ENCODE data around the gene ASXL1. TPM values are rescaled to one million over a fixed set of nuclear protein-coding genes. Genes with fewer than 3 reads are reported as not detected.

Gene ASXL1
- total and polyA plus RNA-seq, 10 of the 15 experiments (the other 5 are each of a cell fraction or from before 2014, with no cell fraction given), result 11.0 to 87.6 (median 56.8) TPM

DNA sequence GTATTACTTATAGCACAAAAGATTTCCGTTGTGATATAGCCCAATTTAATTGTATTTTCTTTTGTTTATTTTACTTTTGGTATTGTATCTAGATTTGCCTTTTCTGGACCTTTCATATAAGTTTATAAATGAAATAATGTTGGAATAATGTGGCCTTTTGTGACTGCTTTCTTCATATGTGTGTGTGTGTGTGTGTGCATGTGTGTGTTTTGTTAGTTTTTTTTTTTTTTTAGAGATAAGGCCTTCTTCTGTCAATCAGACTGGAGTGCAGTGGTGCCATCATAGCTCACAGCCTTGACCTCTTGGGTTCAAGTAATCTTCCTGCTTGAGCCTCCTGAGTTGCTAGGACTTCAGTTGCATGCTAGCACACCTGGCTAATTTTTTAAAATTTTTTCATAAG lies 37.8 kb upstream of the ASXL1 start:
- intact Hi-C loops (cut with micrococcal nuclease; ENCODE audit: unreplicated experiment) (no loop called here), in situ Hi-C loops (cut with MboI) (no loop called here)
- TF ChIP-seq, protein P1, sequence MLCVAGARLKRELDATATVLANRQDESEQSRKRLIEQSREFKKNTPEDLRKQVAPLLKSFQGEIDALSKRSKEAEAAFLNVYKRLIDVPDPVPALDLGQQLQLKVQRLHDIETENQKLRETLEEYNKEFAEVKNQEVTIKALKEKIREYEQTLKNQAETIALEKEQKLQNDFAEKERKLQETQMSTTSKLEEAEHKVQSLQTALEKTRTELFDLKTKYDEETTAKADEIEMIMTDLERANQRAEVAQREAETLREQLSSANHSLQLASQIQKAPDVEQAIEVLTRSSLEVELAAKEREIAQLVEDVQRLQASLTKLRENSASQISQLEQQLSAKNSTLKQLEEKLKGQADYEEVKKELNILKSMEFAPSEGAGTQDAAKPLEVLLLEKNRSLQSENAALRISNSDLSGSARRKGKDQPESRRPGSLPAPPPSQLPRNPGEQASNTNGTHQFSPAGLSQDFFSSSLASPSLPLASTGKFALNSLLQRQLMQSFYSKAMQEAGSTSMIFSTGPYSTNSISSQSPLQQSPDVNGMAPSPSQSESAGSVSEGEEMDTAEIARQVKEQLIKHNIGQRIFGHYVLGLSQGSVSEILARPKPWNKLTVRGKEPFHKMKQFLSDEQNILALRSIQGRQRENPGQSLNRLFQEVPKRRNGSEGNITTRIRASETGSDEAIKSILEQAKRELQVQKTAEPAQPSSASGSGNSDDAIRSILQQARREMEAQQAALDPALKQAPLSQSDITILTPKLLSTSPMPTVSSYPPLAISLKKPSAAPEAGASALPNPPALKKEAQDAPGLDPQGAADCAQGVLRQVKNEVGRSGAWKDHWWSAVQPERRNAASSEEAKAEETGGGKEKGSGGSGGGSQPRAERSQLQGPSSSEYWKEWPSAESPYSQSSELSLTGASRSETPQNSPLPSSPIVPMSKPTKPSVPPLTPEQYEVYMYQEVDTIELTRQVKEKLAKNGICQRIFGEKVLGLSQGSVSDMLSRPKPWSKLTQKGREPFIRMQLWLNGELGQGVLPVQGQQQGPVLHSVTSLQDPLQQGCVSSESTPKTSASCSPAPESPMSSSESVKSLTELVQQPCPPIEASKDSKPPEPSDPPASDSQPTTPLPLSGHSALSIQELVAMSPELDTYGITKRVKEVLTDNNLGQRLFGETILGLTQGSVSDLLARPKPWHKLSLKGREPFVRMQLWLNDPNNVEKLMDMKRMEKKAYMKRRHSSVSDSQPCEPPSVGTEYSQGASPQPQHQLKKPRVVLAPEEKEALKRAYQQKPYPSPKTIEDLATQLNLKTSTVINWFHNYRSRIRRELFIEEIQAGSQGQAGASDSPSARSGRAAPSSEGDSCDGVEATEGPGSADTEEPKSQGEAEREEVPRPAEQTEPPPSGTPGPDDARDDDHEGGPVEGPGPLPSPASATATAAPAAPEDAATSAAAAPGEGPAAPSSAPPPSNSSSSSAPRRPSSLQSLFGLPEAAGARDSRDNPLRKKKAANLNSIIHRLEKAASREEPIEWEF (IDR thresholded peaks at IDR 0.05; ENCODE audit: insufficient replicate concordance, low read depth, low read length), result no peak
- TF ChIP-seq MEF2B (IDR thresholded peaks at IDR 0.05; ENCODE audit: partially characterized antibody, poor library complexity, severe bottlenecking), result no peak
- no peak for TF ChIP-seq BMI1 (IDR thresholded peaks at IDR 0.05; ENCODE audit: borderline replicate concordance)
- TF ChIP-seq NFXL1 (IDR thresholded peaks at IDR 0.05; ENCODE audit: borderline replicate concordance), result no peak
- TF ChIP-seq, protein P2, sequence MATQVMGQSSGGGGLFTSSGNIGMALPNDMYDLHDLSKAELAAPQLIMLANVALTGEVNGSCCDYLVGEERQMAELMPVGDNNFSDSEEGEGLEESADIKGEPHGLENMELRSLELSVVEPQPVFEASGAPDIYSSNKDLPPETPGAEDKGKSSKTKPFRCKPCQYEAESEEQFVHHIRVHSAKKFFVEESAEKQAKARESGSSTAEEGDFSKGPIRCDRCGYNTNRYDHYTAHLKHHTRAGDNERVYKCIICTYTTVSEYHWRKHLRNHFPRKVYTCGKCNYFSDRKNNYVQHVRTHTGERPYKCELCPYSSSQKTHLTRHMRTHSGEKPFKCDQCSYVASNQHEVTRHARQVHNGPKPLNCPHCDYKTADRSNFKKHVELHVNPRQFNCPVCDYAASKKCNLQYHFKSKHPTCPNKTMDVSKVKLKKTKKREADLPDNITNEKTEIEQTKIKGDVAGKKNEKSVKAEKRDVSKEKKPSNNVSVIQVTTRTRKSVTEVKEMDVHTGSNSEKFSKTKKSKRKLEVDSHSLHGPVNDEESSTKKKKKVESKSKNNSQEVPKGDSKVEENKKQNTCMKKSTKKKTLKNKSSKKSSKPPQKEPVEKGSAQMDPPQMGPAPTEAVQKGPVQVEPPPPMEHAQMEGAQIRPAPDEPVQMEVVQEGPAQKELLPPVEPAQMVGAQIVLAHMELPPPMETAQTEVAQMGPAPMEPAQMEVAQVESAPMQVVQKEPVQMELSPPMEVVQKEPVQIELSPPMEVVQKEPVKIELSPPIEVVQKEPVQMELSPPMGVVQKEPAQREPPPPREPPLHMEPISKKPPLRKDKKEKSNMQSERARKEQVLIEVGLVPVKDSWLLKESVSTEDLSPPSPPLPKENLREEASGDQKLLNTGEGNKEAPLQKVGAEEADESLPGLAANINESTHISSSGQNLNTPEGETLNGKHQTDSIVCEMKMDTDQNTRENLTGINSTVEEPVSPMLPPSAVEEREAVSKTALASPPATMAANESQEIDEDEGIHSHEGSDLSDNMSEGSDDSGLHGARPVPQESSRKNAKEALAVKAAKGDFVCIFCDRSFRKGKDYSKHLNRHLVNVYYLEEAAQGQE (IDR thresholded peaks at IDR 0.05; ENCODE audit: low read depth, low read length), result no peak
- TF ChIP-seq, protein P3, sequence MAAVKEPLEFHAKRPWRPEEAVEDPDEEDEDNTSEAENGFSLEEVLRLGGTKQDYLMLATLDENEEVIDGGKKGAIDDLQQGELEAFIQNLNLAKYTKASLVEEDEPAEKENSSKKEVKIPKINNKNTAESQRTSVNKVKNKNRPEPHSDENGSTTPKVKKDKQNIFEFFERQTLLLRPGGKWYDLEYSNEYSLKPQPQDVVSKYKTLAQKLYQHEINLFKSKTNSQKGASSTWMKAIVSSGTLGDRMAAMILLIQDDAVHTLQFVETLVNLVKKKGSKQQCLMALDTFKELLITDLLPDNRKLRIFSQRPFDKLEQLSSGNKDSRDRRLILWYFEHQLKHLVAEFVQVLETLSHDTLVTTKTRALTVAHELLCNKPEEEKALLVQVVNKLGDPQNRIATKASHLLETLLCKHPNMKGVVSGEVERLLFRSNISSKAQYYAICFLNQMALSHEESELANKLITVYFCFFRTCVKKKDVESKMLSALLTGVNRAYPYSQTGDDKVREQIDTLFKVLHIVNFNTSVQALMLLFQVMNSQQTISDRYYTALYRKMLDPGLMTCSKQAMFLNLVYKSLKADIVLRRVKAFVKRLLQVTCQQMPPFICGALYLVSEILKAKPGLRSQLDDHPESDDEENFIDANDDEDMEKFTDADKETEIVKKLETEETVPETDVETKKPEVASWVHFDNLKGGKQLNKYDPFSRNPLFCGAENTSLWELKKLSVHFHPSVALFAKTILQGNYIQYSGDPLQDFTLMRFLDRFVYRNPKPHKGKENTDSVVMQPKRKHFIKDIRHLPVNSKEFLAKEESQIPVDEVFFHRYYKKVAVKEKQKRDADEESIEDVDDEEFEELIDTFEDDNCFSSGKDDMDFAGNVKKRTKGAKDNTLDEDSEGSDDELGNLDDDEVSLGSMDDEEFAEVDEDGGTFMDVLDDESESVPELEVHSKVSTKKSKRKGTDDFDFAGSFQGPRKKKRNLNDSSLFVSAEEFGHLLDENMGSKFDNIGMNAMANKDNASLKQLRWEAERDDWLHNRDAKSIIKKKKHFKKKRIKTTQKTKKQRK (IDR thresholded peaks at IDR 0.05; ENCODE audit: low read depth, low read length), result no peak
- no peak for TF ChIP-seq YBX1 (IDR thresholded peaks at IDR 0.05)
- no peak for TF ChIP-seq GABPA (IDR thresholded peaks at IDR 0.05; ENCODE audit: low read depth)
- TF ChIP-seq FOXK2 (IDR thresholded peaks at IDR 0.05), result no peak
- no peak for TF ChIP-seq NRF1 (conservative IDR thresholded peaks at IDR 0.05; ENCODE audit: low read depth, low read length)
- no peak for TF ChIP-seq FOXM1 (IDR thresholded peaks at IDR 0.05; ENCODE audit: low read depth, low read length)
- no peak for TF ChIP-seq MYB (IDR thresholded peaks at IDR 0.05; ENCODE audit: borderline replicate concordance, low read depth, low read length)
- Histone ChIP-seq H3K9me3 (replicated peaks; ENCODE audit: control insufficient read depth, insufficient read depth, low read length) (no peaks in the 10 kb centered on the region), H3K27me3 (replicated peaks in 1 of 2; ENCODE audit: control insufficient read depth in 2 of 2, insufficient read depth in 2 of 2, low read length in 1 of 2) (no peaks in the 10 kb centered on the region), H3K27ac (ENCODE audit: control insufficient read depth, insufficient read depth) (no peak overlapping the region), H2AFZ (ENCODE audit: control insufficient read depth, low read depth, low read length) (no peak overlapping the region), H3K4me2 (ENCODE audit: control insufficient read depth, insufficient read depth) (no peak overlapping the region), H3K79me2 (ENCODE audit: control insufficient read depth, insufficient read depth, low read length) (no peaks in the 10 kb centered on the region), H3K36me3 (ENCODE audit: control insufficient read depth in 2 of 2, insufficient read depth in 2 of 2, low read length in 1 of 2) (peaks cover 4 to 22% of the 10 kb centered on the region in 2 experiments), H3K4me1 (ENCODE audit: control insufficient read depth, insufficient read depth, low read length) (no peaks in the 10 kb centered on the region; the same call in 1 of the 2 replicates), H3K4me3 (no peak overlapping the region), H4K20me1 (ENCODE audit: control insufficient read depth, insufficient read depth) (no peaks in the 10 kb centered on the region), H3K9ac (ENCODE audit: control insufficient read depth, insufficient read depth, low read length) (no peak overlapping the region)
- ChIA-PET CTCF (no interaction called here), RAD21 (ENCODE audit: unreplicated experiment) (no interaction called here), SMC1A (ENCODE audit: uncharacterized antibody, unreplicated experiment) (interaction anchor here (1.8 kb wide), 1 partner anchor 34 kb away, joined by 6 read pairs; no protein-coding TSS in a partner anchor), POLR2A (interaction anchor here (0.7 to 1.1 kb wide), 2 partner anchors 11 to 16 kb away, joined by 3 read pairs; no protein-coding TSS in a partner anchor)
- BruUV-seq (replicated peaks), result no TSS peak
- ATAC-seq (no peak), DNase-seq (ENCODE audit: low read depth, low spot score) (no peak), FAIRE-seq (no peak)
- 100% methylated on average over 1 of the region's 1 CpG for WGBS (ENCODE audit: insufficient coverage, insufficient replicate concordance, low lambda C conversion rate, missing lambda C conversion rate)
